DMS 273 (cell line): ENCODE measurements around the gene FDX1.

Experiments used
- DNase-seq: peaks from one replicate; lab custom pipeline; 2025; ENCODE audit not compliant: unreplicated experiment; lab: John Stamatoyannopoulos, UW

Gene FDX1

GRCh38 chr11:110505528-110506284, 76.0 kb downstream of the FDX1 start:
- DNase-seq: no peak

GRCh38 chr11:110507328-110507727, 77.6 kb downstream of the FDX1 start:
- DNase-seq: no peak

GRCh38 chr11:110508786-110509185, 79.0 kb downstream of the FDX1 start:
- DNase-seq: no peak

GRCh38 chr11:110509472-110509871, 79.7 kb downstream of the FDX1 start:
- DNase-seq: no peak

- DNase-seq: no peak
Measured at GRCh38 chr11:110512026-110512425, 82.3 kb downstream of the FDX1 start.

GRCh38 chr11:110513259-110513801, 83.6 kb downstream of the FDX1 start:
- no peak for DNase-seq

- DNase-seq: no peak
Measured at GRCh38 chr11:110513846-110514437, 84.2 kb downstream of the FDX1 start.
